Measurements from ENCODE around the gene GPR132.
A peak's percentile ranks its signal among the peaks of the same experiment; 100 is the strongest.

Gene GPR132

GRCh38 chr14:105091054-105091516, 25.9 kb upstream of the GPR132 start:
- H3K4me3 ChIP-seq (ENCODE audit: control insufficient read depth, low read depth, low read length) = no peak overlapping the region
- no peak for DNase-seq (ENCODE audit: low read depth)
- TF ChIP-seq CTCF (conservative IDR thresholded peaks at IDR 0.05; ENCODE audit: control insufficient read depth, insufficient read depth, low read depth, low read length) = no peak

- no peak overlapping the region for H3K4me3 ChIP-seq (ENCODE audit: control insufficient read depth, low read depth, low read length)
- TF ChIP-seq CTCF (conservative IDR thresholded peaks at IDR 0.05; ENCODE audit: control insufficient read depth, insufficient read depth, low read depth, low read length) = peak; percentile 91
- DNase-seq (ENCODE audit: low read depth) = peak; percentile 68
Observed at GRCh38 chr14:105090493-105091053, 25.3 kb upstream of the GPR132 start.

GRCh38 chr14:105089746-105090492, 24.7 kb upstream of the GPR132 start:
- no peak for DNase-seq (ENCODE audit: low read depth)
- no peak overlapping the region for H3K4me3 ChIP-seq (ENCODE audit: control insufficient read depth, low read depth, low read length)
- no peak for TF ChIP-seq CTCF (conservative IDR thresholded peaks at IDR 0.05; ENCODE audit: control insufficient read depth, insufficient read depth, low read depth, low read length)

- H3K4me3 ChIP-seq (ENCODE audit: control insufficient read depth, low read depth, low read length) = no peak overlapping the region
Observed at GRCh38 chr14:105088812-105089745, 23.8 kb upstream of the GPR132 start.

GRCh38 chr14:105087963-105088811, 23.0 kb upstream of the GPR132 start:
- TF ChIP-seq CTCF (conservative IDR thresholded peaks at IDR 0.05; ENCODE audit: control insufficient read depth, insufficient read depth, low read depth, low read length) = no peak
- DNase-seq (ENCODE audit: low read depth) = peak; percentile 78
- peak overlapping the region; percentile 3 for H3K4me3 ChIP-seq (ENCODE audit: control insufficient read depth, low read depth, low read length)

More at GRCh38 chr14:105088812-105089745, 23.8 kb upstream of the GPR132 start:
- DNase-seq (ENCODE audit: low read depth) = no peak
- no peak for TF ChIP-seq CTCF (conservative IDR thresholded peaks at IDR 0.05; ENCODE audit: control insufficient read depth, insufficient read depth, low read depth, low read length)

Measured in fibroblast of mammary gland (primary cell).